Brain microvascular endothelial cell (primary cell): Measurements from ENCODE around the gene CNPY3.
"Not testable (repeated sequence)": the region's sequence is repeated elsewhere in the genome, so short reads cannot be mapped to it uniquely, and the experiment has no call there.

Experiments used
- DNase-seq: peaks from one replicate; pipeline ENCODE4 v3.0.0-alpha.2; 2020
- H3K27ac ChIP-seq: fragments of 250-450 bp; sonication (Bioruptor Pico); 2 replicates; pipeline ENCODE4 v1.5.1; 2020; ENCODE audit warnings: mild to moderate bottlenecking, moderate library complexity
- H3K27me3 ChIP-seq: fragments of 250-450 bp; sonication (Bioruptor Pico); replicated peaks from 2 replicates; pipeline ENCODE4 v1.5.1; 2020; ENCODE audit warnings: mild to moderate bottlenecking
- H3K36me3 ChIP-seq: fragments of 250-450 bp; sonication (Bioruptor Pico); replicated peaks from 2 replicates; pipeline ENCODE4 v1.5.1; 2020; ENCODE audit warnings: mild to moderate bottlenecking
- H3K4me3 ChIP-seq: 2 replicates; pipeline ENCODE4 v1.5.1; 2011; ENCODE audit warnings: low read depth, mild to moderate bottlenecking, control low read depth, low read length, moderate library complexity
- CTCF ChIP-seq: IDR thresholded peaks from 2 replicates; pipeline ENCODE4 v1.5.1; 2011; ENCODE audit warnings: low read depth, mild to moderate bottlenecking, moderate library complexity, low read length, control low read depth, inconsistent platforms; ENCODE audit errors: missing control alignments
- in situ Hi-C: cut with HindIII; loops from 2 replicates; pipeline ENCODE4 v1.10.0; 2017; ENCODE audit warnings: low sequenced_read_pairs, low pct_ligation_motif_present

CNPY3 gene

DNA sequence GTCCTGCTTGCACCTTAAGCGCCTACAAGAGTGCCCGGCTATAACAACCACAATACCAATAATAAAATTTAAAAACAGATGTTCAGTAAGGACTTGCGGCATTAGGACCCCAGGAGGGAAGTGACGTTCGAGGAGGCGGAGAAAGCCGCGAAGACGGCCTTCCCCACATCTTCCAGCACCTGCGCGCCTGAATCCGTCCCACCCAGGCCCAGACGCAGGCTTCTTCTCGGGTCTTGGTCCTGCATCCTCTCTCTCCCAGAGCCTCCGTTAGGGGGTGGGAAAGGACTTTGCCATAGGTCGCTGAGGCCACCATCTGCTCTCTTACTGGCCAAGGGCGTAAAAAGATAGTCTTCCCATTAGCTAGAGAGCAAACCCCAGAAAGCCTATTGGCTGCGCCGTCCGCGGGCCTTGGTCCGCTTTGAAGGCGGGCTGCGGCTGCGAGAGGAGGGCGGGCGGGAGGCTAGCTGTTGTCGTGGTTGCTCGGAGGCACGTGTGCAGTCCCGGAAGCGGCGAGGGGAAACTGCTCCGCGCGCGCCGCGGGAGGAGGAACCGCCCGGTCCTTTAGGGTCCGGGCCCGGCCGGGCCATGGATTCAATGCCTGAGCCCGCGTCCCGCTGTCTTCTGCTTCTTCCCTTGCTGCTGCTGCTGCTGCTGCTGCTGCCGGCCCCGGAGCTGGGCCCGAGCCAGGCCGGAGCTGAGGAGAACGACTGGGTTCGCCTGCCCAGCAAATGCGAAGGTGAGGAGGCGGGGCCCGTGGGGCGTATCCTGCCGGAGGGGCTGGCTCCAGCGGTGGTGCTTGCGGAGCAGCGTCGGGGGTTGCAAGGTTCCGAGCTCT, at the start of gene CNPY3:
TSS of gene CNPY3 (plus strand) at position 495 of the 835 bp plus-strand sequence. CDS start at position 586, 91 bp downstream.
- in situ Hi-C loops, result no loop called here
- no peaks in the 10 kb centered on the region for H3K27me3 ChIP-seq
- peak within 1 kb of the TSS; percentile 82 for H3K27ac ChIP-seq
- no peak for TF ChIP-seq CTCF
- peaks cover under 1% of the 10 kb centered on the region for H3K36me3 ChIP-seq
- DNase-seq, result peak; percentile 94
- H3K4me3 ChIP-seq, result peak within 1 kb of the TSS; percentile 66

- DNase-seq, H3K27me3 ChIP-seq, in situ Hi-C loops: not testable (repeated sequence)
- peak overlapping the region; percentile 91 for H3K27ac ChIP-seq
- peaks cover 34% of the 10 kb centered on the region for H3K36me3 ChIP-seq
- H3K4me3 ChIP-seq, result peak overlapping the region; percentile 89
Observed at GRCh38 chr6:42880240-42880817, 49.0 kb upstream of the CNPY3 start.

DNA sequence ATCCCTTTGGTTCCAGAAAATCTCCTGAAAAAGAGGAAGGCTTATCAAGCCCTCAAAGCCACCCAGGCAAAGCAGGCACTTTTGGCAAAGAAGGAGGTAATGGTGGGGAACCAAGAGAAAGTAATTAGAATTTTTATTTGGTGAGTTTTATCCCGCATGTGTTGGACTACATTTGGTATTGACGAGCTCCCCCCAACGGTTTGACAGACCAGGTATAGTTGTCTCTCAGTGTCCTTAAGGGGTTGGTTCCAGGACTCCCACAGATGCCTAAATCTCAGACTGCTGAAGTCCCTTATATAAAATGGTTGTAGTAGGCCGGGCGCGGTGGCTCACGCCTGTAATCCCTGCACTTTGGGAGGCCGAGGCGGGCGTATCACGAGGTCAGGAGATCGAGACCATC, 48.4 kb upstream of the CNPY3 start:
- H3K27me3 ChIP-seq, in situ Hi-C loops, DNase-seq: not testable (repeated sequence)
- Histone ChIP-seq H3K36me3 (peaks cover 40% of the 10 kb centered on the region), H3K27ac (peak overlapping the region; percentile 91), H3K4me3 (peak overlapping the region; percentile 89)

GRCh38 chr6:42885702-42886101, 43.6 kb upstream of the CNPY3 start:
- no peak overlapping the region for H3K4me3 ChIP-seq
- no peak overlapping the region for H3K27ac ChIP-seq
- in situ Hi-C loops, result no loop called here
- peaks cover 52% of the 10 kb centered on the region for H3K36me3 ChIP-seq
- DNase-seq, result no peak
- H3K27me3 ChIP-seq, result no peaks in the 10 kb centered on the region
- no peak for TF ChIP-seq CTCF

GRCh38 chr6:42888201-42888600, 41.1 kb upstream of the CNPY3 start:
- H3K27me3 ChIP-seq, DNase-seq, H3K27ac ChIP-seq, in situ Hi-C loops, H3K4me3 ChIP-seq: not testable (repeated sequence)
- H3K36me3 ChIP-seq, result peaks cover 39% of the 10 kb centered on the region

DNA sequence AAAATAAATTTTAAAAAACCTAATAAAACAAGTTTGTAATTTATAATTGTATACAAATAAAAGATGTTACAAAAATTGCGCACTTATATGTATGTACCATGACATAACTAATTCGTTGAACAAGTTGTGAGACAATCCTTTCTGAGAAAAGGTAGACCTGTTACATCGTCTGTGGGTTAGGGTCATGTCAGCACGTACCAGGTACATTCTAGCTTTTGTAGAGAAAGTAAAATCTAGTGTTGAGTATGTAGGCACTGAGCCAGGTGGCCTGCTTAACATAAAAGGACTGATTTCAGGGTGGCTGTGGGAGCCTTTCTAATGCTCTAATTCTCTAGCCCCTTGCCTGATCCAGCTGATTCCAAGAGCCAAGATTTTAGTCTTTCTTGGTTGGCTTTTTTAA, 39.5 kb upstream of the CNPY3 start:
- peak overlapping the region; percentile 85 for H3K27ac ChIP-seq
- no peaks in the 10 kb centered on the region for H3K27me3 ChIP-seq
- TF ChIP-seq CTCF, result no peak
- H3K4me3 ChIP-seq, result peak overlapping the region; percentile 97
- DNase-seq, result no peak
- H3K36me3 ChIP-seq, result peaks cover 23% of the 10 kb centered on the region
- in situ Hi-C loops, result no loop called here

DNA sequence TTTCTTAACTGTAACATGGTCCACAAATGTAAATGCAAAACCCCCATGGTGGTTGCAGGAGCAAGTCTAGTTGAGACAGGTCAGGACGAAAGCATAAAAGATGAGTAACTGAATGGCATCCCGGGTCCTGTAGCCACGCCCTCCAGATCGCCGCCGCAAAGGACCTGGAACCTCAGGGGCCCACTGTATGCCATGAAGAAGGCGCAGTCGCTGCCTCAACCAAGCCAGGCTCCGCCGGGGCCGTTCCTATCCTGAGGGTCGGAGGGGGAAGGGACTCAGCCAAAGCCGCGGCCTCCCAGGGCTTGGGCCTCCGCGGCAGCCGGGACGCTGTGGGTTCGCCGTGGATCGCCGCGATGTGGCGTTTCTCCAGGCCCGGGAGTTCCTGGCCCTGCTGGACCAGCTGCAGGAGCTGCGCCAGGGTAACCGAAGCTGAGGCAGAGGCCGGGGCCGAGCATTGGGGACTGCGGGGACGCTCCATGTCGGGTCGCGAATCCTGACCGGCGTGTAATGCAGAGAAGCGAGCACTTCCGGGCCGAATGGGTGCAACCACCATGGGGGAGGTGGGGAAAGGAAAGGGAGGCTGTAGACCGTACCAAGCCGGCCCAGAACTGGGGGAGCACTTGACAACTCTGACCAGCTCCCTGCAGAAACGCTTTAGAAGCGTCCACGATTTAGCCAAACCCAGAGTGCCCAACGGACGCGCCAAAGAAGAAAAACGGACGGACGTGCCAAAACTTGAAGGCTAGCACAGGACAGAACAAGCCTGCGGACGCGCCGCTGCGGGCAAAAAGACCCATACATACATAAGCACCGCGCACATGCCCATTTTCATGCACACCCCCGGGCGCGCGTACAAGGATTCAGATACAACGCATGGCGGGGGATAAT, 38.7 kb upstream of the CNPY3 start:
- peak overlapping the region; percentile 97 for H3K4me3 ChIP-seq
- no peak for TF ChIP-seq CTCF
- H3K36me3 ChIP-seq, result peaks cover 16% of the 10 kb centered on the region
- in situ Hi-C loops, result no loop called here
- H3K27ac ChIP-seq, result peak overlapping the region; percentile 85
- no peaks in the 10 kb centered on the region for H3K27me3 ChIP-seq
- DNase-seq, result peak; percentile 97
